Neuronal stem cell (in vitro differentiated cells): ENCODE data around the gene SCN8A.
A peak's percentile ranks its signal among the peaks of the same experiment; 100 is the strongest.
"Not testable (repeated sequence)": the region's sequence is repeated elsewhere in the genome, so short reads cannot be mapped to it uniquely, and the experiment has no call there.

Source experiments
- DNase-seq: peaks from one replicate; pipeline ENCODE4 v3.0.0-alpha.2; 2013; ENCODE audit warnings: low spot score
- H2AFZ ChIP-seq: one replicate; pipeline ENCODE4 v1.6.1; 2013; ENCODE audit warnings: mild to moderate bottlenecking, low read length, inconsistent platforms
- H2AK5ac ChIP-seq: 2 replicates; pipeline ENCODE4 v1.6.1; 2013; ENCODE audit warnings: low read depth, mild to moderate bottlenecking, inconsistent platforms, low read length, moderate library complexity, mixed read lengths
- H2BK120ac ChIP-seq: 2 replicates; pipeline ENCODE4 v1.6.1; 2013; ENCODE audit warnings: low read depth, mild to moderate bottlenecking, inconsistent platforms, low read length, moderate library complexity, mixed read lengths
- H2BK12ac ChIP-seq: one replicate; pipeline ENCODE4 v1.6.1; 2013; ENCODE audit warnings: low read length, inconsistent platforms
- H2BK15ac ChIP-seq: 2 replicates; pipeline ENCODE4 v1.6.1; 2013; ENCODE audit warnings: mild to moderate bottlenecking, low read length, inconsistent platforms, mixed read lengths
- H2BK5ac ChIP-seq: one replicate; pipeline ENCODE4 v1.6.1; 2013; ENCODE audit warnings: inconsistent platforms, mild to moderate bottlenecking, low read length, moderate library complexity
- H3K14ac ChIP-seq: one replicate; pipeline ENCODE4 v1.6.1; 2013; ENCODE audit warnings: low read length, inconsistent platforms
- H3K18ac ChIP-seq: 2 replicates; pipeline ENCODE4 v1.6.1; 2013; ENCODE audit warnings: low read length, inconsistent platforms
- H3K23ac ChIP-seq: 2 replicates; pipeline ENCODE4 v1.6.1; 2013; ENCODE audit warnings: low read depth, mild to moderate bottlenecking, mixed read lengths, low read length, inconsistent platforms; ENCODE audit not compliant: poor library complexity
- H3K27ac ChIP-seq: replicated peaks from 3 replicates; pipeline ENCODE4 v1.5.1; 2013; ENCODE audit warnings: low read length, inconsistent platforms
- H3K27me3 ChIP-seq, 3 experiments: 2 replicates each; pipeline ENCODE4 v1.6.1; 2013; ENCODE audit warnings: low read length in 3 of 3, mild to moderate bottlenecking in 2 of 3, inconsistent platforms in 1 of 3, low read depth in 1 of 3, mixed read lengths in 1 of 3, moderate library complexity in 1 of 3; ENCODE audit not compliant: control insufficient read depth in 3 of 3, insufficient read depth in 3 of 3
- H3K36me3 ChIP-seq, 2 donors: replicated peaks in 1 of 2; 2 replicates each; pipeline ENCODE4 v1.6.1; 2013; ENCODE audit warnings: low read length in 2 of 2; ENCODE audit not compliant: control insufficient read depth in 2 of 2, insufficient read depth in 2 of 2
- H3K4ac ChIP-seq: 2 replicates; pipeline ENCODE4 v1.6.1; 2013; ENCODE audit warnings: inconsistent platforms, mild to moderate bottlenecking, low read length, moderate library complexity
- H3K4me1 ChIP-seq, 2 donors: 1 replicate in 1 of 2; 2 replicates in 1 of 2; pipeline ENCODE4 v1.6.1; 2013; ENCODE audit warnings: low read length in 2 of 2, low read depth in 1 of 2; ENCODE audit not compliant: control insufficient read depth in 2 of 2, insufficient read depth in 1 of 2
- H3K4me2 ChIP-seq: one replicate; pipeline ENCODE4 v1.6.1; 2013; ENCODE audit warnings: mild to moderate bottlenecking, low read length, inconsistent platforms; ENCODE audit not compliant: insufficient read depth, poor library complexity, severe bottlenecking
- H3K4me3 ChIP-seq, 2 donors: 2 replicates each; pipeline ENCODE4 v1.5.1; 2013; ENCODE audit warnings: low read length in 2 of 2, mild to moderate bottlenecking in 2 of 2, inconsistent platforms in 1 of 2, moderate library complexity in 1 of 2
- H3K79me1 ChIP-seq: one replicate; pipeline ENCODE4 v1.6.1; 2013; ENCODE audit warnings: low read depth, mild to moderate bottlenecking, inconsistent platforms, low read length, moderate library complexity
- H3K9ac ChIP-seq: one replicate; pipeline ENCODE4 v1.6.1; 2013; ENCODE audit warnings: mild to moderate bottlenecking, low read depth, low read length, inconsistent platforms; ENCODE audit not compliant: poor library complexity
- H3K9me3 ChIP-seq, 2 donors: replicated peaks in 1 of 2; 2 replicates each; pipeline versions ENCODE3 to v1.6.1; 2013; ENCODE audit warnings: low read length in 2 of 2, mild to moderate bottlenecking in 2 of 2, inconsistent platforms in 1 of 2, low read depth in 1 of 2, mixed read lengths in 1 of 2, moderate library complexity in 1 of 2; ENCODE audit not compliant: control insufficient read depth in 2 of 2, insufficient read depth in 1 of 2
- H4K8ac ChIP-seq: one replicate; pipeline ENCODE4 v1.6.1; 2013; ENCODE audit warnings: low read depth, mild to moderate bottlenecking, inconsistent platforms, low read length, moderate library complexity
- H4K91ac ChIP-seq: one replicate; pipeline ENCODE4 v1.6.1; 2013; ENCODE audit warnings: low read length, low read depth, mild to moderate bottlenecking, inconsistent platforms; ENCODE audit not compliant: poor library complexity
- WGBS, 2 donors: extraction: QIAGEN DNeasy Blood & Tissue Kit; methylation state at CpG; one replicate each; pipeline ENCODE4 v1.1.7; 2013; ENCODE audit warnings: missing lambda C conversion rate in 2 of 2, mixed read lengths in 1 of 2; ENCODE audit not compliant: insufficient read length in 2 of 2, insufficient replicate concordance in 1 of 2; ENCODE audit errors: extremely low coverage in 2 of 2; 5-methylcytosine and 5-hydroxymethylcytosine counted together

Gene SCN8A

GRCh38 chr12:51549637-51550036, 41.4 kb upstream of the SCN8A start:
- no peak for DNase-seq
- Histone ChIP-seq H2BK5ac (no peak overlapping the region), H3K27me3 (peaks cover 0 to 7% (median 0%) of the 10 kb centered on the region in 3 experiments), H3K27ac (no peak overlapping the region), H4K8ac (no peak overlapping the region), H2BK120ac (no peak overlapping the region), H2BK12ac (no peak overlapping the region), H3K9me3 (peaks cover 0 to 2% of the 10 kb centered on the region in 2 donors), H3K79me1 (no peaks in the 10 kb centered on the region), H2BK15ac (no peak overlapping the region), H3K23ac (no peak overlapping the region), H3K18ac (no peak overlapping the region), H3K4me2 (no peak overlapping the region), H2AFZ (no peak overlapping the region), H3K4me1 (no peaks in the 10 kb centered on the region), H3K4me3 (no peak overlapping the region), H3K36me3 (no peaks in the 10 kb centered on the region), H3K14ac (peak overlapping the region; percentile 58), H4K91ac (no peak overlapping the region), H3K9ac (no peak overlapping the region), H2AK5ac (no peak overlapping the region), H3K4ac (no peak overlapping the region)
- WGBS, 2 donors: no CpG with 5 or more reads among the region's 8 CpGs

- H3K79me1 ChIP-seq, H3K36me3 ChIP-seq, H2AFZ ChIP-seq, H3K18ac ChIP-seq, H3K4me2 ChIP-seq, H3K27ac ChIP-seq, H3K9me3 ChIP-seq, H2BK5ac ChIP-seq, H2BK12ac ChIP-seq, H3K14ac ChIP-seq, H3K4me3 ChIP-seq, H2BK15ac ChIP-seq, H3K9ac ChIP-seq, H3K4me1 ChIP-seq, H3K4ac ChIP-seq, H3K23ac ChIP-seq, H3K27me3 ChIP-seq, H2AK5ac ChIP-seq, H4K91ac ChIP-seq, DNase-seq, H2BK120ac ChIP-seq, H4K8ac ChIP-seq: not testable (repeated sequence)
- WGBS, 2 donors: no CpG with 5 or more reads among the region's 28 CpGs
Measured at GRCh38 chr12:51568271-51569032, 22.6 kb upstream of the SCN8A start.

- no peak overlapping the region for H2BK120ac ChIP-seq
- no peak overlapping the region for H2BK15ac ChIP-seq
- no peaks in the 10 kb centered on the region for H3K27me3 ChIP-seq
- H3K9me3 ChIP-seq: peaks cover 0 to 4% of the 10 kb centered on the region in 2 donors
- H2BK12ac ChIP-seq: no peak overlapping the region
- no peak overlapping the region for H3K4me3 ChIP-seq
- H3K79me1 ChIP-seq: no peaks in the 10 kb centered on the region
- H2AFZ ChIP-seq: no peak overlapping the region
- no peak for DNase-seq
- H3K4me2 ChIP-seq: no peak overlapping the region
- no peaks in the 10 kb centered on the region for H3K4me1 ChIP-seq
- no peak overlapping the region for H3K18ac ChIP-seq
- no peak overlapping the region for H4K8ac ChIP-seq
- no peak overlapping the region for H3K23ac ChIP-seq
- no peak overlapping the region for H4K91ac ChIP-seq
- no peak overlapping the region for H2BK5ac ChIP-seq
- WGBS, 2 donors: no CpG with 5 or more reads among the region's 6 CpGs
- H3K27ac ChIP-seq: no peak overlapping the region
- H3K9ac ChIP-seq: no peak overlapping the region
- no peaks in the 10 kb centered on the region for H3K36me3 ChIP-seq
- H3K14ac ChIP-seq: no peak overlapping the region
- H3K4ac ChIP-seq: no peak overlapping the region
- H2AK5ac ChIP-seq: no peak overlapping the region
Measured at GRCh38 chr12:51579321-51579850, 11.6 kb upstream of the SCN8A start.

GRCh38 chr12:51589060-51589459, 2.0 kb upstream of the SCN8A start:
- Histone ChIP-seq H3K14ac (no peak overlapping the region), H2BK15ac (no peak overlapping the region), H3K23ac (no peak overlapping the region), H4K91ac (no peak overlapping the region), H3K4me2 (no peak overlapping the region), H3K27ac (no peak overlapping the region), H2BK120ac (no peak overlapping the region), H3K27me3 (peaks cover 0 to 11% (median 0%) of the 10 kb centered on the region in 3 experiments), H3K79me1 (no peaks in the 10 kb centered on the region), H3K36me3 (no peaks in the 10 kb centered on the region), H2AFZ (no peak overlapping the region), H2BK5ac (no peak overlapping the region), H3K4me3 (no peak overlapping the region), H2AK5ac (no peak overlapping the region), H3K4ac (no peak overlapping the region), H3K18ac (no peak overlapping the region), H4K8ac (no peak overlapping the region), H3K4me1 (peaks cover 8 to 16% of the 10 kb centered on the region in 2 donors), H3K9ac (no peak overlapping the region), H2BK12ac (no peak overlapping the region), H3K9me3 (no peaks in the 10 kb centered on the region)
- no CpG with 5 or more reads among the region's 5 CpGs for WGBS, 2 donors
- DNase-seq: no peak
